Measurements from ENCODE around the gene PSRC1.

DNA sequence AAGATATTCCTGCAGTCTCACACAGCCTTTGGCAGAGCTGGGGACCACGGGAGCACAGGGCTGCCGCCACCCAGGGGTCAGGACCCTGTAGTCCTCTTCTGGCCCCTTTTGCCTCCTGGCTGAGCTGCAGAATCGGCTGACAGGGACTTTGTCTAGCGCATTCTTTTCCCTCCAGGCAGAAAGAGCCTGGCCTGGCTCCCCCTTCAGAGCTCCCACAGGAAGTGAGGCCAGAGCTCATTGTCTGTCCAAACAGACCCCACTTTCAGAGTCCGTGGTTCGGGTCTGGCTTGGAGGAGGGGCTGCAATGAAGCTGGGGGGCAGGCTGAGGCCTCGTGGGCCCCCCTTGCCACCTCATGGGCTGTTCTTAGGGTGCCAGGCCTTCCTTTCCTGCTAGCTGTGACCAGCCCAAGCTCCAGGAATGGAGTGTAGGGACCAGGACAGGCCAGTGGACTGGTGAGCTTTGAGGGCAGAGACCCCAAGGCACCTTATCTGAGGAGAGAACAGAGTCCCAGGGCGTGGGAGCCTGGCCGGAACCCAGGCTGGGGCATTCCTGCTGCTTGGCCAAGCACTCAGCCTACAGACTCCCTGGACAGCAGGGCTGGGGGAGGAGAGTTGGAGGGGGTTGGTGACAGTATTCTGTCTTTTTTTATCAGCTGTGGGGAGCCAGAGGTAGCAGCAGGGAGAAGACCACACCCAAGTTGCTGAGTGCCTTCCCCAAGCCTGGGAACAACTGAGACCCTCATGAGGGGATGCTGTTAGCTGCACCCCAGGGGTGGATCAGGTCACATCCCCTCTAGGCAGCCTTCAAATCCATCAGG lies 28.9 kb downstream of the PSRC1 start:
- TF ChIP-seq, protein P1, sequence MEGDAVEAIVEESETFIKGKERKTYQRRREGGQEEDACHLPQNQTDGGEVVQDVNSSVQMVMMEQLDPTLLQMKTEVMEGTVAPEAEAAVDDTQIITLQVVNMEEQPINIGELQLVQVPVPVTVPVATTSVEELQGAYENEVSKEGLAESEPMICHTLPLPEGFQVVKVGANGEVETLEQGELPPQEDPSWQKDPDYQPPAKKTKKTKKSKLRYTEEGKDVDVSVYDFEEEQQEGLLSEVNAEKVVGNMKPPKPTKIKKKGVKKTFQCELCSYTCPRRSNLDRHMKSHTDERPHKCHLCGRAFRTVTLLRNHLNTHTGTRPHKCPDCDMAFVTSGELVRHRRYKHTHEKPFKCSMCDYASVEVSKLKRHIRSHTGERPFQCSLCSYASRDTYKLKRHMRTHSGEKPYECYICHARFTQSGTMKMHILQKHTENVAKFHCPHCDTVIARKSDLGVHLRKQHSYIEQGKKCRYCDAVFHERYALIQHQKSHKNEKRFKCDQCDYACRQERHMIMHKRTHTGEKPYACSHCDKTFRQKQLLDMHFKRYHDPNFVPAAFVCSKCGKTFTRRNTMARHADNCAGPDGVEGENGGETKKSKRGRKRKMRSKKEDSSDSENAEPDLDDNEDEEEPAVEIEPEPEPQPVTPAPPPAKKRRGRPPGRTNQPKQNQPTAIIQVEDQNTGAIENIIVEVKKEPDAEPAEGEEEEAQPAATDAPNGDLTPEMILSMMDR (IDR thresholded peaks at IDR 0.05), result no peak
- TF ChIP-seq POLR2A (IDR thresholded peaks at IDR 0.05), result no peak
